ENCODE measurements around the gene TMEM131L.
"Not testable (repeated sequence)": the region's sequence is repeated elsewhere in the genome, so short reads cannot be mapped to it uniquely, and the experiment has no call there.

Gene TMEM131L

GRCh38 chr4:153451911-153452657 is 14.1 kb upstream of the TMEM131L start:
- no peak for TF ChIP-seq CTCF (IDR thresholded peaks at IDR 0.05; ENCODE audit: insufficient read depth, low read length, poor library complexity, severe bottlenecking)
- Histone ChIP-seq H3K27me3 (replicated peaks; ENCODE audit: control insufficient read depth, insufficient read depth, low read length) (no peaks in the 10 kb centered on the region), H3K36me3 (ENCODE audit: control insufficient read depth, insufficient read depth, low read length) (no peaks in the 10 kb centered on the region), H3K4me3 (replicated peaks; ENCODE audit: low read depth, low read length) (no peak overlapping the region)
- DNase-seq (ENCODE audit: extremely low read depth, insufficient read length): no peak

- Histone ChIP-seq H3K36me3 (ENCODE audit: control insufficient read depth, insufficient read depth, low read length) (no peaks in the 10 kb centered on the region), H3K4me3 (replicated peaks; ENCODE audit: low read depth, low read length) (no peak overlapping the region), H3K27me3 (replicated peaks; ENCODE audit: control insufficient read depth, insufficient read depth, low read length) (no peaks in the 10 kb centered on the region)
- TF ChIP-seq CTCF (IDR thresholded peaks at IDR 0.05; ENCODE audit: insufficient read depth, low read length, poor library complexity, severe bottlenecking): no peak
- DNase-seq (ENCODE audit: extremely low read depth, insufficient read length): no peak
Measured at GRCh38 chr4:153452658-153453378, 13.3 kb upstream of the TMEM131L start.

GRCh38 chr4:153453402-153453801 is 12.8 kb upstream of the TMEM131L start:
- TF ChIP-seq CTCF (IDR thresholded peaks at IDR 0.05; ENCODE audit: insufficient read depth, low read length, poor library complexity, severe bottlenecking): no peak
- H3K27me3 ChIP-seq (replicated peaks; ENCODE audit: control insufficient read depth, insufficient read depth, low read length): no peaks in the 10 kb centered on the region
- no peaks in the 10 kb centered on the region for H3K36me3 ChIP-seq (ENCODE audit: control insufficient read depth, insufficient read depth, low read length)
- H3K4me3 ChIP-seq (replicated peaks; ENCODE audit: low read depth, low read length): no peak overlapping the region
- no peak for DNase-seq (ENCODE audit: extremely low read depth, insufficient read length)

- Histone ChIP-seq H3K36me3 (ENCODE audit: control insufficient read depth, insufficient read depth, low read length) (no peaks in the 10 kb centered on the region), H3K4me3 (replicated peaks; ENCODE audit: low read depth, low read length) (no peak overlapping the region), H3K27me3 (replicated peaks; ENCODE audit: control insufficient read depth, insufficient read depth, low read length) (no peaks in the 10 kb centered on the region)
- no peak for DNase-seq (ENCODE audit: extremely low read depth, insufficient read length)
- no peak for TF ChIP-seq CTCF (IDR thresholded peaks at IDR 0.05; ENCODE audit: insufficient read depth, low read length, poor library complexity, severe bottlenecking)
Measured at GRCh38 chr4:153458969-153459368, 7.2 kb upstream of the TMEM131L start.

- H3K4me3 ChIP-seq (replicated peaks; ENCODE audit: low read depth, low read length); DNase-seq (ENCODE audit: extremely low read depth, insufficient read length); H3K27me3 ChIP-seq (replicated peaks; ENCODE audit: control insufficient read depth, insufficient read depth, low read length); H3K36me3 ChIP-seq (ENCODE audit: control insufficient read depth, insufficient read depth, low read length): not testable (repeated sequence)
Measured at GRCh38 chr4:153461549-153461948, 4.6 kb upstream of the TMEM131L start.

GRCh38 chr4:153464068-153464467 is 2.1 kb upstream of the TMEM131L start:
- no peak for DNase-seq (ENCODE audit: extremely low read depth, insufficient read length)
- Histone ChIP-seq H3K36me3 (ENCODE audit: control insufficient read depth, insufficient read depth, low read length) (no peaks in the 10 kb centered on the region), H3K27me3 (replicated peaks; ENCODE audit: control insufficient read depth, insufficient read depth, low read length) (no peaks in the 10 kb centered on the region), H3K4me3 (replicated peaks; ENCODE audit: low read depth, low read length) (no peak overlapping the region)
- TF ChIP-seq CTCF (IDR thresholded peaks at IDR 0.05; ENCODE audit: insufficient read depth, low read length, poor library complexity, severe bottlenecking): no peak
